Erythroblast (primary cell): ENCODE results near the gene RAB39B.

Experiments
- GATA1 ChIP-seq: IDR thresholded peaks from 2 replicates; pipeline ENCODE4 v1.6.1; 2011; ENCODE audit warnings: low read depth, mild to moderate bottlenecking, control low read depth, low read length, moderate library complexity
- POLR2A ChIP-seq: IDR thresholded peaks from 2 replicates; pipeline ENCODE4 v1.6.1; 2011; ENCODE audit warnings: mild to moderate bottlenecking, low read length

DNA sequence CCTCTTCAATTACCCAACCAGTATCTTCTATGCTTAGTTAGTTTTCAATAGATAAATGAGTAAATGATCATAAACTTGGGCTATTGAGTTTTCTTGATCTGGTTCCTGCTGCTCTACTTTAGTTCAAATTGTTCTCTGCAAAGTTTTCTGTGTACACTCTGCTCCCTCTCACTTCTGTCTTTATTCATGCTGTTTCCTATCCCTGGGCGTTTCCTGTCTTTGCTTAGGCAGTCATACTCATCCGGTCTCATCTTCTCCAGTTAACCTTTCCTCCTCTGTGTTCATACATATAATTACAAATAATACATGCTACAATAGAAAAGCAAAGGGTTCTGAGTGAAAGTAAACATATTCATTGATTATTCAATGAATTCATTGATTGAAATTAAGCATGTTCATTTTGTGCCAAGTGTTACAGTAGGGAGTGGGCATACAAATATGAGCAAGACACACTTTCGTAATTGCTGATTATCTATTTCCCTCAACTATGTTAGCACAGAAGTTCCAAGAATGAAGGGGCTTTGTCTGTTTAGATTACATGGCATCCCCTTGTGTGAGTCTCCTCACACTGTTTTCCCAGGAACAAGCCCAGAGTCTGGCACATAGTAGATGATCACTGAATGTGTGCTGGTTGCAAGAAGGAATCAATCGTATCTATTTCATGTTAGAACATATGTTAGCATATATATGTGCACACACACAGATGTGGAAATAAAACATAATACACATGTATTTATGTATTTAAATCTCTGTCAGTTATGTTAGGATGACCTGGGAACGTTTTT is 1.1 kb downstream of the RAB39B start:
- no peak for TF ChIP-seq POLR2A
- no peak for TF ChIP-seq GATA1
